ENCODE results near the gene ARNT2.

DNA sequence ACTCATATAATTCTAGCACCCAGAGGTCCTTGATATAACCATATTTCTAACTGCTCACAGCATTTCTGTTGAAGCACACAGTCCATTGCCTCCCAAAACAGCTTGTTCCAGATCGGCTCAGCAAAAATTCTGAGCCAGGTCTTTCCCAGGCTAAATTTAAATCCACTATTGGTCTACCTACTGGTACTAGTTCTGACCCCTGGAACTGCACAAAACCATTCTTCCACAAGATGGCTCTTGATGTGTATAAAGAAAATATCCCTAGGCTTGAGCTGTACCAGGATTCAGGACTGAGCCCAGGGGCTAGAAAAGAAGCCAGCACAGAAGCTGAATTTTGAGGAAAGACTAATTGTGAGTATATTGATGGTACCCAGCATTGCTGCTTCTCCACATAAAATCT is 215.5 kb downstream of the ARNT2 start:
- TF ChIP-seq CTCF (IDR thresholded peaks at IDR 0.05) (no peak), POLR2A (IDR thresholded peaks at IDR 0.05) (no peak)
